ENCODE results near the gene MPPE1.

The MPPE1 gene

GRCh38 chr18:11851146-11851805 is 56.8 kb downstream of the MPPE1 start, which contains the start of gene CHMP1B:
Gene CHMP1B, plus strand, starts transcription at chr18:11851413. Its CDS starts 99 bp downstream, at chr18:11851512.
- peak; percentile 97 for DNase-seq

- no peak for DNase-seq
Observed at GRCh38 chr18:11850821-11851145, 57.3 kb downstream of the MPPE1 start.

GRCh38 chr18:11849841-11850634 is 58.1 kb downstream of the MPPE1 start:
- peak; percentile 93 for DNase-seq

GRCh38 chr18:11849279-11849678 is 58.8 kb downstream of the MPPE1 start:
- no peak for DNase-seq

- DNase-seq = no peak
Observed at GRCh38 chr18:11847811-11848210, 60.3 kb downstream of the MPPE1 start.

GRCh38 chr18:11845654-11846053 is 62.5 kb downstream of the MPPE1 start:
- DNase-seq = no peak

- no peak for DNase-seq
Observed at GRCh38 chr18:11844436-11844835, 63.7 kb downstream of the MPPE1 start.

- DNase-seq = no peak
Observed at GRCh38 chr18:11842562-11842961, 65.6 kb downstream of the MPPE1 start.

- DNase-seq = no peak
Observed at GRCh38 chr18:11840493-11840892, 67.6 kb downstream of the MPPE1 start.

- DNase-seq = no peak
Observed at GRCh38 chr18:11839556-11839955, 68.6 kb downstream of the MPPE1 start.

- DNase-seq = no peak
Observed at GRCh38 chr18:11834772-11835171, 73.3 kb downstream of the MPPE1 start.
